Dendritic cell treated with granulocyte-macrophage colony-stimulating factor and Interleukin-4, amounts not matched to agents 40 ng/mL and 50 ng/mL, for 4 days (primary cell): ENCODE data around the gene TNNI3K.

Experiments
- H3K27ac Mint-ChIP-seq: one replicate; pipeline ENCODE4 v1.8.0; 2022; ENCODE audit warnings: mild to moderate bottlenecking, mixed read lengths
- H3K27me3 Mint-ChIP-seq: one replicate; pipeline ENCODE4 v1.8.0; 2022; ENCODE audit warnings: mild to moderate bottlenecking, mixed read lengths
- H3K36me3 Mint-ChIP-seq: one replicate; pipeline ENCODE4 v1.8.0; 2022; ENCODE audit warnings: low read depth, mixed read lengths
- H3K4me1 Mint-ChIP-seq: one replicate; pipeline ENCODE4 v1.8.0; 2022; ENCODE audit warnings: low read depth, mixed read lengths
- H3K4me3 Mint-ChIP-seq: one replicate; pipeline ENCODE4 v1.8.0; 2022; ENCODE audit warnings: mild to moderate bottlenecking, moderate library complexity, mixed read lengths
- H3K9me3 Mint-ChIP-seq: one replicate; pipeline ENCODE4 v1.8.0; 2022; ENCODE audit warnings: mixed read lengths
- intact Hi-C: fragments of 100-400 bp; cut with micrococcal nuclease; formaldehyde crosslinking; loops from one replicate; pipeline ENCODE4 v1.15.0; 2022

TNNI3K gene

DNA sequence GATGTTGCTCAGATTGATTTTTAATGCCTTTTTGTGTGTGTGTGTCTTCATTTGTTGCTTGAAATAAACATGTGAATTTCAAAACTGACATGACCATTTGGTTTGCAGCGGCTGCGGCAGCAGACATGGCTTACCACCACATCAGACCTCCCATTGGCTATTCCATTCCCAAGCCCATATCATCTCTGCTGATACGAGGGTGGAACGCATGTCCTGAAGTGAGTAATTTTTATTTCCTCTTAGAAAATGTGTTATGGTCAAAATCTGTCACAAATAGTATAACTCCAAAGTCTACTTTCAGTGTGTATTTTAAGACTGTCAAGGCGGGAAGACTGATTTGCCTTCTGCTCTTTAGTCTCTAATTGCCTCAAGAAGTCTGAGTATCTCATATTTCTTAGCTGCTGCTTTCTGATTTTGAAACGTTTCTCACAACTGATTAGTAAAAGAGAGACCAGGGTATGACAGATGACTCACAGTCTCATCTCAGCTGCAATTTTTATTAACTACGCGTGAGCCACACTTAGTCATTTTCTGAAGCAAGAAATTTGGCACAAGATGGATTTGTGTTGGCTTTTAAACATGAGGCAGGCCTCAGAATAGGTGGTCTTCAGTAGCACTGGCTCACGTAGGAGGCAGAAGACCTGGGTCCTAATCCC lies 228.3 kb downstream of the TNNI3K start:
- intact Hi-C loops = no loop called here

DNA sequence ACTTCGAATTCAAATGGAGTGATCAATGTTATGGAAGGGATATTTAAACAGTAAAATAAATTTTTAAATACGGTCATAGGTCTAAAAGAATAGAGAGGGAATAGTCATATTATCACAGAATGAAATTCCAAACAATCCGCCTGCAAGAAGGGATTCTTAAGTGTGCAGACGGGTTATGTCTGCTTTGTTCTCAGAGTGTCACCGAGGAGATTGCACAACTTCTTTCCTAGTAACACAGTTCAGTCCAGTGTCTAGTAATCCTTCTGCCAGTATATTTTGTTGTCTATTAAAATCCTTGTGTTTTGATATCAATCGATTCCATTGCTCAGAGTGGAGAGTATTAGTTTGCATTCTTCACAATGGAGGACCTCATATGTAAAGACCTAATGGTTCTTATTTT lies 228.8 kb downstream of the TNNI3K start:
- Mint-ChIP-seq H3K4me3 (no peak overlapping the region), H3K4me1 (no peaks in the 10 kb centered on the region), H3K27me3 (no peaks in the 10 kb centered on the region), H3K9me3 (no peaks in the 10 kb centered on the region), H3K36me3 (no peaks in the 10 kb centered on the region), H3K27ac (no peak overlapping the region)
- intact Hi-C loops = no loop called here

More for the DNA sequence above, 228.3 kb downstream of the TNNI3K start:
- no peak overlapping the region for H3K4me3 Mint-ChIP-seq
- no peak overlapping the region for H3K27ac Mint-ChIP-seq
- no peaks in the 10 kb centered on the region for H3K27me3 Mint-ChIP-seq
- H3K9me3 Mint-ChIP-seq = no peaks in the 10 kb centered on the region
- no peaks in the 10 kb centered on the region for H3K4me1 Mint-ChIP-seq
- no peaks in the 10 kb centered on the region for H3K36me3 Mint-ChIP-seq

DNA sequence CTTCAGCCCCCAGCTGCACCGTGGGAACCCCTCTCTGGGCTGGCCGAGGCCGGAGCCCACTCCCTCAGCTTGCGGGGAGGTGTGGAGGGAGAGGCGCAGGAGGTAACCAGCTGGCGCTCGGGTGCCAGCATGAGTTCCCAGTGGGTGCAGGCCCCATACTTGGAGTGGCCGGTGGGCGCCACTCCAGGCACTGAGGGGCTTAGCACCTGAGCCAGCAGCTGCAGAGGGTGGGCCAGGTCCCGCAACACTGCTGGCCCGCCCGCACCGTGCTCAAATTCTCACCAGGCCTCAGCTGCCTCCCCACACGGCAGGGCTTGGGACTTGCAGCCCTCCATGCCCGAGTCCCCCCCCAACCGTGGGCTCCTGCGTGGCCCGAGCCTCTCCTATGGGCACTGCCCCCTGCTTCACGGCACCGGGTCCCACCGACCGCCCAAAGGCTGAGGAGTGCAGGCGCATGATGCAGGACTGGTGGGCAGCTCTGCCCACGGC lies 230.1 kb downstream of the TNNI3K start:
- Mint-ChIP-seq H3K27me3 (no peaks in the 10 kb centered on the region), H3K36me3 (no peaks in the 10 kb centered on the region), H3K27ac (no peak overlapping the region), H3K9me3 (no peaks in the 10 kb centered on the region), H3K4me3 (no peak overlapping the region), H3K4me1 (no peaks in the 10 kb centered on the region)
- intact Hi-C loops = loop anchor here (5.0 kb wide), 1 partner anchor 227 kb away; no protein-coding TSS in a partner anchor

DNA sequence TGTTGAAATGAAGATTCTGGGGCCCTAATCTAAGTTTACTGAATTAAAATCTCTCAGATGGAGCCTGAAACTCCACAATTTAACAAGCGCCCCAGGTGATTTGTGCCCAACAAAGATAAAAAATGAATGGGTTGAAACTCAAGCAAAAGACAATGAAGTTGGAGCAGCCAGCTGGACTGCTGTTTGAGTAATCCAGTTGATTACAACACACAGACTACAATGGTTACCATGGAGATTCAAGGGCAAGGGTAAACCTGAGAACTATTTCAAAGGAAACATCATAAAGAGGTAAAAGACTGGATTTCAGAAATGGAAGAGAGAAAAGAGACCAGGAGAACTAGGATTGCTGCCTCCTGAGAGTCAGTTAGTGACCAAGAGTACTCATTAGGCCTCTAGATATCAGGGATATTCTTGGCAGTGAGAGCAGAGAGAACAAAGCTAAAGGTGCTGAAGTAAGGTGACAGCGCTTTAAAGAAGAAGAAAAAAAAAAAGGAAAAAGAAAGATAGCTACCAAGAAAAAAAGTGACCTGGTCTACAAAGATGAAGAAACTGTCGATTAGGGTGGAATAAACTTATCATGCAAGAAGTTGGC lies 232.7 kb downstream of the TNNI3K start:
- Mint-ChIP-seq H3K36me3 (no peaks in the 10 kb centered on the region), H3K4me1 (no peaks in the 10 kb centered on the region), H3K27me3 (no peaks in the 10 kb centered on the region), H3K27ac (no peak overlapping the region), H3K4me3 (no peak overlapping the region), H3K9me3 (no peaks in the 10 kb centered on the region)
- intact Hi-C loops = loop anchor here (5.0 kb wide), 1 partner anchor 224 kb away; no protein-coding TSS in a partner anchor

DNA sequence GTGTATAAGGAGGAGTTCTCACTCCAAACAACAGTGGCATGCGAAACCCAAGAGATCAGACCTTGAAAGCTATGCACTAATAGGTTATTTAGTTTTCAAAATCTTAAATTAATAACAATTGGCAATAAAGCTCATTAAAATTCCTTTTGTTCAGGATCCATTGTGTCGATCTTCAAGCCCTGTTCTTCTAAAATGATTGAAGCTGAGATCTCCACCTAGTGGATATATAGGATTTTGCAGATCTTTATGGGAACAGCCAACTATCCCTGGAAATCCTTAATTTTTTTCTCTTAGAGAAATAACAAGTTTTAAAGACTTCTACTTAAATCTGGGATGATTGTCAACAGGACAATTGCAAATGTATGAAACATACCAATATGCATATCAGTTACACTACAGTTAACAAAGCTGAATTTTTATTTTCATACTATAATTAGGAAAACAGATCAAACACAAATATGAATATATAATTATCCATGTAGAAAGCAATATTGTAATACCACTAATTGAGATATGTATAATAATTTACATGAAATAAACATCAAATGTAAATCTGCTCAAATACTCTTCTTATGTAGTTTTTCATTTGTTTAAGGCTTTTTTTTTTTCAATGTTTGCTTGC lies 233.9 kb downstream of the TNNI3K start:
- H3K4me1 Mint-ChIP-seq = no peaks in the 10 kb centered on the region
- no peaks in the 10 kb centered on the region for H3K36me3 Mint-ChIP-seq
- no peaks in the 10 kb centered on the region for H3K9me3 Mint-ChIP-seq
- intact Hi-C loops = loop anchor here (5.0 kb wide), 1 partner anchor 223 kb away; no protein-coding TSS in a partner anchor
- no peak overlapping the region for H3K4me3 Mint-ChIP-seq
- no peaks in the 10 kb centered on the region for H3K27me3 Mint-ChIP-seq
- H3K27ac Mint-ChIP-seq = no peak overlapping the region

DNA sequence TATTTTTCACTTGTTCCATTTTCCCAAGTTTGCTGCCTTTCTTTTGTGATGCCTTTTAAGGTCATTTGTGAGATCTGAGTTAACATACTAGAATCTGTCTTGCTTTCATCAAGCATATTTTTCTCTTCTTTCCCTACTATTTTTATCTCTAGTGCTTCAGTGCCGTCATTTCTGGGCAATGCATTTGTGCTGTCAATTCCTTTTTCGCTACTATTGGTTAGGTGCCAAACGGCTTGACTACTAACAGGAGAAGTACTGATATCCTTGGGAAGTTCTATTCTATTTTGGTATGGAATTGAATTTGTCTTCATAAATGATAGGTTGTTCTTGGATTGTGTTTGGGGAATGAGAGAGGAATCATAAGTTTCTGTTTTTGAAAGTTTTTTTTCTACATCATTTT lies 235.1 kb downstream of the TNNI3K start:
- intact Hi-C loops = no loop called here
- Mint-ChIP-seq H3K36me3 (no peaks in the 10 kb centered on the region), H3K27me3 (no peaks in the 10 kb centered on the region), H3K4me3 (no peak overlapping the region), H3K4me1 (no peaks in the 10 kb centered on the region), H3K9me3 (no peaks in the 10 kb centered on the region), H3K27ac (no peak overlapping the region)

DNA sequence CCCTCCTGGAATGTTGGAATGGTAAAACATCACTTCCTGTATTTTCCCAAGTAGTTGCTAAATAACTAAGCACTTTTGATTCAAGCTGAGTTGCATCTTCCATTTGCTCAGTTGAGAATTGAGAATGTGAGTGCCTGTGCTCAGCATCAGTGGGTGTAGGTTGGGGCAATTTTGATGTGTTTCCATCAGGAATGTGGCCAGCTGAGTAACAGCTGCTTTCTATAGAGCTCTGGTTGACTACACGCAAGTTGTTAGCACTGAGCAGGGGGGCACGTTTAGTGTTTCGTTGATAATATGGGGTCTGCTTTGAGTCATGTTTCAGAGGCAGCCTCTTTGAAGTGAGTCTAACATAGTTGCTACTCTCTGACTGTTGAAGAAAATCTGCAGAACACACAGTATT lies 235.7 kb downstream of the TNNI3K start:
- Mint-ChIP-seq H3K4me3 (no peak overlapping the region), H3K27ac (no peak overlapping the region), H3K4me1 (no peaks in the 10 kb centered on the region), H3K27me3 (no peaks in the 10 kb centered on the region), H3K9me3 (no peaks in the 10 kb centered on the region), H3K36me3 (no peaks in the 10 kb centered on the region)
- intact Hi-C loops = no loop called here

DNA sequence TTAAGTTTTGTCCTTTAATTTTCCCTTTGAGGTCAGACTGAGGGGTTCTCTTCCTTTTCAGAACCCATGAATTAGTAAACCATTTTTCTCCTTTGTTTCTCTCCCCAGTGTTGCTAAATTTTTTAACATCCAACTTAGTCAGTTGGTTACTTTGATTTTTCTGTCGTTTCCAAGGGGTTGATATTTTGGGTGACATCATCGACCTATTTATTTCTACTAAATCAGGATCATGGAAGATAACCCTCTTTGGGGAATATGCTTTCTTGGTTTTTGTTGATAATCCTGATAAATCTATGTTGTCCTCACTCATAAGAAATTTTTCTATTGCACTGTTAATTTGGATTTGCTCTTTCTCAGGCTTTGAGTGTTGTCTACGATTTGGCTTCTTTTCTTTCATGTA lies 236.3 kb downstream of the TNNI3K start:
- no peaks in the 10 kb centered on the region for H3K36me3 Mint-ChIP-seq
- no peak overlapping the region for H3K4me3 Mint-ChIP-seq
- intact Hi-C loops = no loop called here
- no peaks in the 10 kb centered on the region for H3K4me1 Mint-ChIP-seq
- no peaks in the 10 kb centered on the region for H3K27me3 Mint-ChIP-seq
- no peaks in the 10 kb centered on the region for H3K9me3 Mint-ChIP-seq
- no peak overlapping the region for H3K27ac Mint-ChIP-seq

DNA sequence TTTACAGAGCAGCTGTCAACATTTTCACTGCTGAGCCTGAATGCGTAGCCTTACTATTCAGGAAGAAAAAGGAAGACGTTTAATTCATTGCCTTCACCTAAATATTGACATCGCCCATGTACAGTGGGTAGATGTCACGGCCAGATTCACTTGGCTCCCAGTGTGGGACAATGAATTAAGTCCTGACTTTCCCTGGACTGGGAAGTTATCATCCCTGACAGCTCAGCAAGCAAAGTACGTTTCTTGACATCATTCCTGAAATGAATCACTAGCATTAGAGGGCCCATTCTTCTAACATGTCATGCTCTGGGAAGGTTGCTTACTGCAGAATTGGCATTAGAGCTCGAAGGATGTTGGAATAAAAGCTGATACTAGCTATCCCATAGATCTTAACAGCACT lies 239.4 kb downstream of the TNNI3K start:
- Mint-ChIP-seq H3K9me3 (no peaks in the 10 kb centered on the region), H3K4me3 (no peak overlapping the region), H3K27me3 (no peaks in the 10 kb centered on the region), H3K4me1 (no peaks in the 10 kb centered on the region), H3K27ac (no peak overlapping the region), H3K36me3 (no peaks in the 10 kb centered on the region)
- intact Hi-C loops = no loop called here

DNA sequence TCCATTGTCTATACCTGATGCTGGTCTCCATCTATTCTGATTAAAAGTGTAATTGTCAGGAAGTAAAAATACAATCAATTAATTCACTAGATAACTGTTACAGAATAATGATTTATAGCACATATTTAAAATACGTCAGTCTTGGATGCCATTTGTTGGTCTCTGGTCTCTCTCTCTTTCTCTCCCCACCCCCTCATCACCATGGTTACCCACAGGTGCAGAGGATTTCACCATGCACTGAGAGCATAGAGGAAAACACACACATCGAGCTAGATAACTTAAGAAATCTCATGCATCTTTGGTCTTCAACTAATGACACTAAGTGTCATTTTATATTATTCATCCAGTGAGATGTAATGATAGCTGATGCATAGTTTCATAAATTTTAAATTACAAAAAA lies 243.8 kb downstream of the TNNI3K start:
- intact Hi-C loops = no loop called here
- Mint-ChIP-seq H3K4me3 (no peak overlapping the region), H3K27ac (no peak overlapping the region)

DNA sequence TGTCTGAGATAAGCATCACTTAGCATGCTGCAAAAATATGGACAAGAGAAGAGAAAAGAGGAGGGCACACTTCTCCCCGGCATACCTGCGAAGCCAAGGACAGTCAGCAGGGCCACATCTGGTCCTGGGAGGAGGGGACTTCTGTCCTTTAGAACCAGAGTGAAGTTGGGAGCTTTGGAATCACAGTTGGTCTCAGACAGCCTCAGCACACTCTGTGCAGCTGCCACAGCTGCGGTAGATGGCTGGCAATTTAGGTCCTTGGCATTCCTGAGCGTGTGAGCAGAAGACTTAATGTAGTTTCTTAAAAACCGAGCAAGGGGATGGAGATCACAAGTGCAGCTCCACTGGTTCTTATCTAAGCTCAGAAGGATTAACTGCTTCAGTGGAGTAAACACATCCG lies 244.9 kb downstream of the TNNI3K start:
- intact Hi-C loops = no loop called here
- Mint-ChIP-seq H3K4me1 (no peaks in the 10 kb centered on the region), H3K27ac (no peak overlapping the region), H3K36me3 (no peaks in the 10 kb centered on the region), H3K9me3 (no peaks in the 10 kb centered on the region), H3K4me3 (no peak overlapping the region), H3K27me3 (no peaks in the 10 kb centered on the region)

More for the DNA sequence above, 243.8 kb downstream of the TNNI3K start:
- Mint-ChIP-seq H3K36me3 (no peaks in the 10 kb centered on the region), H3K4me1 (no peaks in the 10 kb centered on the region), H3K9me3 (no peaks in the 10 kb centered on the region), H3K27me3 (no peaks in the 10 kb centered on the region)

DNA sequence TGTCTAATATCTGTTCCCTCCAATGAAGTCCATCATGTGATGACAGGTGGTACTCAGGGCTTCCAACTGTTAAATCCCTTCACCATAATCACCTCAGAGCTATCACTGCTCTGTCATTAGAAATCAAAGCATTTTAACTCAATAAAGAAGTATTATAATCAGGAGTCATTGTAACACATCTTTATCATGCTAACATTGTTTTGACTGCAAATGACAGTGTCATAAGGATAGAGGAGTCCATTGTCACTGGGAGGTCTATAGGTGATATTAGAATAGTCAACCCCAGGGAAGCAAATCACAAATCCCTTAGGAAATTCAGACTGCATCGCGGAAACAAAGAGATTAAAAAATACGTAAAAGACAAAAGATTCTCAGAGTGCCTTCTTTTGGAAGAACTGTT lies 246.4 kb downstream of the TNNI3K start:
- Mint-ChIP-seq H3K27me3 (no peaks in the 10 kb centered on the region), H3K27ac (no peak overlapping the region), H3K36me3 (no peaks in the 10 kb centered on the region), H3K9me3 (no peaks in the 10 kb centered on the region), H3K4me3 (no peak overlapping the region), H3K4me1 (no peaks in the 10 kb centered on the region)
- intact Hi-C loops = no loop called here

DNA sequence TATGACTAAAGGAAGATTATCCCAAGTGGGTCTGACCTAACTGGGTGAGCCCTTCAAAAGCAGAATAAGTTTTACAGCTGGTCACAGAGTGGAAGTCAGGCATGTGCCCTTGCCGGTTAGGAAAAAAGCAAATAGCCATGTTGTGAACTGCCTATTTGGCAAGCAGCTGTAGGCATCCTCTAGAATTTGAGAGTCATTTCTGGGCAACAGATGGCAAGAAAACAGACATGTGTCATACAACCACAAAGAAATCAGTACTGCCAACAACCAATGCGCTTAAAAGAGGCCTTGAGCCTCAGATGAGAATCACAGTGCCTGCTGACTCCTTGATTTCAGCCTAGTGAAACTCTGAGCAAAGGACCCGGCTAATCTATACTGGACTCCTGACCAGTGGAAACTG lies 250.4 kb downstream of the TNNI3K start:
- Mint-ChIP-seq H3K27me3 (no peaks in the 10 kb centered on the region), H3K9me3 (no peaks in the 10 kb centered on the region), H3K27ac (no peak overlapping the region), H3K4me3 (no peak overlapping the region), H3K4me1 (no peaks in the 10 kb centered on the region), H3K36me3 (no peaks in the 10 kb centered on the region)
- intact Hi-C loops = no loop called here

DNA sequence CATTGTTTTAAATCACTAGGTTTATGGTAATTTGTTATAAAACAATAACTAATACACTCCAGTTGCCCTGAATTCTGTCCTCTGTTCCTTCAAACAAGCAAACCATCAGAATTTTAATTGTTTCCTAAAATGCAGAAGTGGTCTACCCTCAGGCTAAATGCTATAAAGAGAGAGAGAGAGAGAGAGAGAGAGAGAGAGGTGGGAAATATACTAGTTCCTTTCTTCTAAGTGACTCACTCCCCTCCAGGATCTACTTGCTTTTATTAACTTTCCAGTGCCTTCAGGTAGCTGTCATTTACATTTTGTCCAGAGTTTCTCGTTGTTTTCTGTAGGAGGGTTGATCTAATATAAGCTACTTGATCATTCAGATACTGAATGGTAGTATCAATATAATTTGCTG lies 250.8 kb downstream of the TNNI3K start:
- Mint-ChIP-seq H3K4me3 (no peak overlapping the region), H3K9me3 (no peaks in the 10 kb centered on the region), H3K4me1 (no peaks in the 10 kb centered on the region), H3K36me3 (no peaks in the 10 kb centered on the region), H3K27me3 (no peaks in the 10 kb centered on the region), H3K27ac (no peak overlapping the region)
- intact Hi-C loops = no loop called here
